Retina (tissue), 1 donor: ENCODE data around the gene FAM83E.

Experiments
- DNase-seq: peaks from one replicate; pipeline ENCODE4 v3.0.0-alpha.2; 2016

Gene FAM83E

DNA sequence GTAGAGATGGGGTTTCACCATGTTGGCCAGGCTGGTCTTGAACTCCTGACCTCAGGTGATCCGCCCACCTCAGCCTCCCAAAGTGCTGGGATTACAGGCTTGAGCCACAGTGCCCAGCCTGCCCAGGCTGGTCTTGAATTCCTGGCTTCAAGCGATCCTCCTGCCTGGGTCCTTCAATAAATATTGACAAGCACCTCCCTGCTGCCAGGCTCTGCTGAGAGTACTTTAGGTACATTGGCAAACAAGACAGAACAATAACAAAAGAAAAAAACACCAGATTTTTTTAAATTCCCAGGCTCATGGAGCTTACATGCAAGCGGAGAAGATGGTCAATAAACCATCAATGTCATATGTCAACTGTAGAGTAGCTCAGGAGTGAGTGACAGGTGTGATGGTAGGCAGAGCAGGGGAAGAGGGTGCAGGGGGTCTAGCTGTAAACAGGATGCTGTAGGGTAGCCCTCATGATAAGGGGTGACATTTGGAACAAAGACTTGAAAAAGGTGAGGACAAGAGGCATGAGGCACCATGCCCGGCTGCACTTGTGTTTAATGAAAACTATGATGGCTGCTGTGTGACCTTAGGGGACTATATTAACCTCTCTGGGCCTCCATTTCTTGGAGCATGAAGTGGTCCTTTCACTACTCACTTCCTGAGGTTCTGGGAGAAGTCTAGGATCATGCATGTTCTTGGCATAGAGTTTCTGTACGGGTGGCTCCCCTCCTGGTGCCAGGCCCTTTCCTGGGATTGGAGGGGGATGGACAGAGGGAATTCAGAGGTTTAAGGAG is 43.3 kb downstream of the FAM83E start:
- no peak for DNase-seq

DNA sequence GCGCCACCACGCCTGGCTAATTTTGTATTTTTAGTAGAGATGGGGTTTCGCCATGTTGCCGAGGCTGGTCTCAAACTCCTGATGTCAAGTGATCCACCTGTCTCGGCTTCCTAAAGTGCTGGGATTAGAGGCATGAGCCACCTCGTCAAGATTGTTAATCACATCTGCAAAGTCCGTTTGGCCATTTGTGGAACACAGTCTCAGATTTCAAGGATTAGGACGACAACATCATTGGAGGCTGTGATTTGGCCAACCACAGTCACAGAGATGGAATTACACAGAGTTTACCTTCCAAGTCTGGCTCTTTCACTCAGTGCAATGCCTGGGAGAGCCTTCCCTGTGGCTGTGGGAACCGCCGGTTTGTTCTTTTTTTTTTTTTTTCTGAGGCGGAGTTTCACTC is 45.1 kb downstream of the FAM83E start:
- no peak for DNase-seq

GRCh38 chr19:48568345-48568886 is 46.5 kb downstream of the FAM83E start:
- peak; percentile 63 for DNase-seq

- no peak for DNase-seq
Observed at GRCh38 chr19:48565090-48565489, 49.8 kb downstream of the FAM83E start.
